GM21526 (cell line): ENCODE measurements around the gene SCYL1.
"Not testable (repeated sequence)": the region's sequence is repeated elsewhere in the genome, so short reads cannot be mapped to it uniquely, and the experiment has no call there.

ENCODE experiments used
- ATAC-seq: cut with Tn5 transposase; IDR thresholded peaks from one replicate; pipeline ENCODE4 v1.9.1; 2021; ENCODE audit warnings: moderate library complexity; ENCODE audit not compliant: unreplicated experiment, low FRiP score

Gene SCYL1

GRCh38 chr11:65504674-65505465 lies 20.0 kb upstream of the SCYL1 start:
- ATAC-seq: no peak

- ATAC-seq: no peak
Observed at GRCh38 chr11:65505466-65506289, 19.2 kb upstream of the SCYL1 start.

- no peak for ATAC-seq
Observed at GRCh38 chr11:65506290-65506771, 18.6 kb upstream of the SCYL1 start.

GRCh38 chr11:65506772-65507505 lies 17.9 kb upstream of the SCYL1 start:
- ATAC-seq: no peak

- not testable (repeated sequence) for ATAC-seq
Observed at GRCh38 chr11:65512311-65512710, 12.6 kb upstream of the SCYL1 start.

GRCh38 chr11:65516135-65516968 lies 8.5 kb upstream of the SCYL1 start:
- no peak for ATAC-seq

GRCh38 chr11:65518941-65519549 lies 5.8 kb upstream of the SCYL1 start:
- ATAC-seq: not testable (repeated sequence)

GRCh38 chr11:65521777-65522521 lies 2.9 kb upstream of the SCYL1 start:
- ATAC-seq: not testable (repeated sequence)

- ATAC-seq: not testable (repeated sequence)
Observed at GRCh38 chr11:65522718-65523630, 1.9 kb upstream of the SCYL1 start.

- ATAC-seq: not testable (repeated sequence)
Observed at GRCh38 chr11:65523631-65523968, 1.3 kb upstream of the SCYL1 start.

GRCh38 chr11:65524014-65524740 lies 706 bp upstream of the SCYL1 start:
- ATAC-seq: no peak

GRCh38 chr11:65525546-65526480 lies 930 bp downstream of the SCYL1 start:
- no peak for ATAC-seq

GRCh38 chr11:65526744-65527143 lies 1.9 kb downstream of the SCYL1 start:
- ATAC-seq: no peak

- no peak for ATAC-seq
Observed at GRCh38 chr11:65528819-65529350, 4.0 kb downstream of the SCYL1 start.

- ATAC-seq: no peak
Observed at GRCh38 chr11:65529475-65530156, 4.7 kb downstream of the SCYL1 start.

- no peak for ATAC-seq
Observed at GRCh38 chr11:65530157-65530496, 5.2 kb downstream of the SCYL1 start.
